HG03432 (cell line): ENCODE measurements around the gene GRB2.
"Not testable (repeated sequence)": the region's sequence is repeated elsewhere in the genome, so short reads cannot be mapped to it uniquely, and the experiment has no call there.

Experiments used
- ATAC-seq: cut with Tn5 transposase; IDR thresholded peaks from one replicate; pipeline ENCODE4 v1.9.1; 2021; ENCODE audit warnings: mild to moderate bottlenecking, moderate library complexity; ENCODE audit not compliant: unreplicated experiment

The GRB2 gene

GRCh38 chr17:75388476-75389030 is 16.9 kb downstream of the GRB2 start:
- ATAC-seq: no peak

GRCh38 chr17:75387771-75388170 is 17.7 kb downstream of the GRB2 start:
- ATAC-seq: no peak

GRCh38 chr17:75386430-75386829 is 19.0 kb downstream of the GRB2 start:
- no peak for ATAC-seq

- no peak for ATAC-seq
Measured at GRCh38 chr17:75384751-75385150, 20.7 kb downstream of the GRB2 start.

GRCh38 chr17:75383842-75384195 is 21.7 kb downstream of the GRB2 start:
- no peak for ATAC-seq

- ATAC-seq: no peak
Measured at GRCh38 chr17:75380750-75381149, 24.7 kb downstream of the GRB2 start.

- ATAC-seq: no peak
Measured at GRCh38 chr17:75380315-75380714, 25.2 kb downstream of the GRB2 start.

- ATAC-seq: not testable (repeated sequence)
Measured at GRCh38 chr17:75379426-75379825, 26.1 kb downstream of the GRB2 start.

GRCh38 chr17:75373280-75373679 is 32.2 kb downstream of the GRB2 start:
- ATAC-seq: no peak

- no peak for ATAC-seq
Measured at GRCh38 chr17:75371981-75372380, 33.5 kb downstream of the GRB2 start.

GRCh38 chr17:75371339-75371738 is 34.1 kb downstream of the GRB2 start:
- ATAC-seq: no peak

GRCh38 chr17:75370286-75370915 is 35.1 kb downstream of the GRB2 start:
- ATAC-seq: no peak

- not testable (repeated sequence) for ATAC-seq
Measured at GRCh38 chr17:75367838-75368789, 37.4 kb downstream of the GRB2 start.

GRCh38 chr17:75367312-75367711 is 38.2 kb downstream of the GRB2 start:
- ATAC-seq: no peak

GRCh38 chr17:75366432-75366831 is 39.0 kb downstream of the GRB2 start:
- no peak for ATAC-seq

- no peak for ATAC-seq
Measured at GRCh38 chr17:75365931-75366275, 39.6 kb downstream of the GRB2 start.

- no peak for ATAC-seq
Measured at GRCh38 chr17:75365009-75365930, 40.2 kb downstream of the GRB2 start.

GRCh38 chr17:75364078-75364477 is 41.4 kb downstream of the GRB2 start:
- no peak for ATAC-seq

GRCh38 chr17:75361996-75362395 is 43.5 kb downstream of the GRB2 start:
- no peak for ATAC-seq

- no peak for ATAC-seq
Measured at GRCh38 chr17:75361344-75361743, 44.1 kb downstream of the GRB2 start.
